ENCODE results near the gene SCNN1A. TPM values are rescaled to one million over a fixed set of nuclear protein-coding genes. Genes with fewer than 3 reads are reported as not detected.

SCNN1A gene
- total and polyA plus RNA-seq, 8 donors: 16.6 to 486 (median 166) TPM

GRCh38 chr12:6407236-6407954 lies 32.0 kb upstream of the SCNN1A start:
- H3K27me3 ChIP-seq: no peaks in the 10 kb centered on the region
- intact Hi-C loops (cut with DNase I; ENCODE audit: low total_unique reads): no loop called here
- no peaks in the 10 kb centered on the region for H3K9me3 ChIP-seq
- no peak overlapping the region for H3K27ac ChIP-seq
- TF ChIP-seq, protein P1, sequence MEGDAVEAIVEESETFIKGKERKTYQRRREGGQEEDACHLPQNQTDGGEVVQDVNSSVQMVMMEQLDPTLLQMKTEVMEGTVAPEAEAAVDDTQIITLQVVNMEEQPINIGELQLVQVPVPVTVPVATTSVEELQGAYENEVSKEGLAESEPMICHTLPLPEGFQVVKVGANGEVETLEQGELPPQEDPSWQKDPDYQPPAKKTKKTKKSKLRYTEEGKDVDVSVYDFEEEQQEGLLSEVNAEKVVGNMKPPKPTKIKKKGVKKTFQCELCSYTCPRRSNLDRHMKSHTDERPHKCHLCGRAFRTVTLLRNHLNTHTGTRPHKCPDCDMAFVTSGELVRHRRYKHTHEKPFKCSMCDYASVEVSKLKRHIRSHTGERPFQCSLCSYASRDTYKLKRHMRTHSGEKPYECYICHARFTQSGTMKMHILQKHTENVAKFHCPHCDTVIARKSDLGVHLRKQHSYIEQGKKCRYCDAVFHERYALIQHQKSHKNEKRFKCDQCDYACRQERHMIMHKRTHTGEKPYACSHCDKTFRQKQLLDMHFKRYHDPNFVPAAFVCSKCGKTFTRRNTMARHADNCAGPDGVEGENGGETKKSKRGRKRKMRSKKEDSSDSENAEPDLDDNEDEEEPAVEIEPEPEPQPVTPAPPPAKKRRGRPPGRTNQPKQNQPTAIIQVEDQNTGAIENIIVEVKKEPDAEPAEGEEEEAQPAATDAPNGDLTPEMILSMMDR (IDR thresholded peaks at IDR 0.05): no peak
- TF ChIP-seq POLR2A (IDR thresholded peaks at IDR 0.05): no peak
- TF ChIP-seq POLR2AphosphoS5 (IDR thresholded peaks at IDR 0.05): no peak
- TF ChIP-seq EP300 (IDR thresholded peaks at IDR 0.05): no peak
- H3K4me1 ChIP-seq: no peaks in the 10 kb centered on the region
- WGBS, 5 donors: 87 to 93% (median 93%) methylated on average over 10 of the region's 10 CpGs
- no peak for DNase-seq
- no peaks in the 10 kb centered on the region for H3K36me3 ChIP-seq
- H3K4me3 ChIP-seq: no peak overlapping the region

- WGBS, 5 donors: 71 to 75% (median 73%) methylated on average over 6 of the region's 6 CpGs
- intact Hi-C loops (cut with DNase I; ENCODE audit: low total_unique reads): no loop called here
- H3K4me1 ChIP-seq: no peaks in the 10 kb centered on the region
- H3K27me3 ChIP-seq: no peaks in the 10 kb centered on the region
- DNase-seq: no peak
- no peak overlapping the region for H3K27ac ChIP-seq
- no peaks in the 10 kb centered on the region for H3K36me3 ChIP-seq
- TF ChIP-seq, protein P1 (IDR thresholded peaks at IDR 0.05): no peak
- TF ChIP-seq POLR2AphosphoS5 (IDR thresholded peaks at IDR 0.05) (no peak), POLR2A (IDR thresholded peaks at IDR 0.05) (no peak), EP300 (IDR thresholded peaks at IDR 0.05) (no peak)
- H3K4me3 ChIP-seq: no peak overlapping the region
- H3K9me3 ChIP-seq: no peaks in the 10 kb centered on the region
Observed at GRCh38 chr12:6405963-6406362, 30.6 kb upstream of the SCNN1A start.

GRCh38 chr12:6404390-6404789 lies 29.0 kb upstream of the SCNN1A start:
- Histone ChIP-seq H3K4me3 (no peak overlapping the region), H3K27ac (no peak overlapping the region), H3K36me3 (no peaks in the 10 kb centered on the region), H3K9me3 (no peaks in the 10 kb centered on the region), H3K4me1 (no peaks in the 10 kb centered on the region), H3K27me3 (no peaks in the 10 kb centered on the region)
- 87 to 93% (median 89%) methylated on average over 5 of the region's 5 CpGs for WGBS, 5 donors
- intact Hi-C loops (cut with DNase I; ENCODE audit: low total_unique reads): no loop called here
- no peak for DNase-seq
- TF ChIP-seq POLR2A (IDR thresholded peaks at IDR 0.05) (no peak), EP300 (IDR thresholded peaks at IDR 0.05) (no peak), POLR2AphosphoS5 (IDR thresholded peaks at IDR 0.05) (no peak)
- TF ChIP-seq, protein P1 (IDR thresholded peaks at IDR 0.05): no peak

DNA sequence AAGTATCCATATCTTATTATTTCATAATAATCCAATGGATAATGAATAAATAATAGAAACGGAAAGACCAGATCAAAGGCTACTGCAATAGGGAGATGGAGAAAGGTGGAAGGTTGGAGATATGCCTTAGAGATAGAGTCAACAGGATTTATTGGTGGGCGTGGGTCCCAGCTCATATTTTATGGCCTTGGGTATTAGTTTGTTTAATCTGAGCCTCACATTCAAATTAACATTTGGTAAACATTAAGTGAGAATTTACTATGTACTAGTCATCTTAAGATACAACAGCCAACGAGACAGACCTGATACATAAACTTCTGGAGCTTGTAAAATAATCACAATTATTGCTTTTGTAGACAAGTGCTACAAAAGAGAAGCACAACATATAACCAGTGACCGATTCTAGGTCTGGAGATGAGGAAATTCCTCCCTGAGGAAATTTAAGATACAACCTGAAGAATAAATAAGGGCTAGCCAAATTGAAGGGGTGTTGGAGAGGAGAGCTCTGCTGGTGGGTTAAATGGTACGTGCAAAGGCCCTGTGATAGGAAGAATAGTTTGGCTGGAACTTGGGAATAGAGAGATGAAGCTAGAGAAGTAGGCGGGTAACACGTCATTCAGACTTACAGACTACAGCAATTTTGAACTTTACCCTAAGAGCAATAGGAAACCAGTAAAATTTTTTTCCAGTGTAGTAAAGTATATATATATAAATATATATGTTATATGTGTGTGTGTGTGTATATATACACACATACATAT lies 24.7 kb upstream of the SCNN1A start:
- Histone ChIP-seq H3K27me3 (no peaks in the 10 kb centered on the region), H3K4me3 (no peak overlapping the region), H3K27ac (no peak overlapping the region), H3K4me1 (no peaks in the 10 kb centered on the region), H3K9me3 (no peaks in the 10 kb centered on the region), H3K36me3 (peaks cover 0 to 1% (median 0%) of the 10 kb centered on the region in 4 donors)
- DNase-seq: no peak
- 80 to 92% (median 87%) methylated on average over 7 of the region's 7 CpGs for WGBS, 5 donors
- TF ChIP-seq EP300 (IDR thresholded peaks at IDR 0.05): no peak
- TF ChIP-seq, protein P1 (IDR thresholded peaks at IDR 0.05): no peak
- no peak for TF ChIP-seq POLR2A (IDR thresholded peaks at IDR 0.05)
- TF ChIP-seq POLR2AphosphoS5 (IDR thresholded peaks at IDR 0.05): no peak
- intact Hi-C loops (cut with DNase I; ENCODE audit: low total_unique reads): no loop called here
